ENCODE results near the gene WIPF2. TPM values are rescaled to one million over a fixed set of nuclear protein-coding genes. Genes with fewer than 3 reads are reported as not detected.

The WIPF2 gene
- total RNA-seq, 1 experiment from 2014 or later = 30.4 TPM

DNA sequence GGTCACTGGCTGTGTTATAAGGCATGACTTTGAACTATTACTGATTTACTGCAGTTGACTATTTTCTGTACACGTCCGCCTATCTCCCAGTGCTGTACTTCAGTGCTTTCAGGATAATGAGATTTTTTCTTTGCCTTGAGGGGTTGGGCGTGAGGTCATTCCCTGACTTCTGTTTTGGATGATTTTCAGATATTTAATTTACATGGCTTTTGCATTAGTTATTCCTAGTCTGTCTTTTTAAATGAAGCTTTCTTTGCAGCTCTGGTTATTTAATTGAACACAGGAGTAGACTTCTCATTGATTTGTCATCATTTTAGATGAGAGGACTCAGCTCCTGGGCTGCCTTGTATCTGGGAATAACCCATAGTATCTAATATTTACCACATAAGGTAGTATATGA is 23.7 kb downstream of the WIPF2 start:
- no peak overlapping the region for H3K4me2 ChIP-seq (ENCODE audit: low read length)
- H3K36me3 ChIP-seq (ENCODE audit: control insufficient read depth in 1 of 2, insufficient read depth in 2 of 2, low read length in 2 of 2) = no peaks in the 10 kb centered on the region
- H3K79me2 ChIP-seq (ENCODE audit: insufficient read depth, low read length) = peaks cover 68% of the 10 kb centered on the region
- intact Hi-C loops (cut with micrococcal nuclease) = no loop called here
- POLR2A ChIA-PET = no interaction called here
- H3K4me3 ChIP-seq (replicated peaks in 1 of 2; ENCODE audit: low read depth in 1 of 2, low read length in 2 of 2) = no peak overlapping the region
- no peak for TF ChIP-seq ZNF274 (IDR thresholded peaks at IDR 0.05; ENCODE audit: low read depth, low read length)
- TF ChIP-seq EZH2 (IDR thresholded peaks at IDR 0.05) = no peak
- no TSS peak for BruUV-seq (replicated peaks)
- ATAC-seq = no peak
- CTCF ChIA-PET = interaction anchor here (0.6 kb wide), 1 partner anchor 71 kb away, joined by 3 read pairs; no protein-coding TSS in a partner anchor
- H3K9me2 ChIP-seq (ENCODE audit: insufficient read depth) = no peaks in the 10 kb centered on the region
- RAD21 ChIA-PET (ENCODE audit: low non-redundant PET in 1 of 2, low total read pairs in 2 of 2, uncharacterized antibody in 2 of 2, unreplicated experiment in 2 of 2) = no interaction called here
- H3K27me3 ChIP-seq (ENCODE audit: insufficient read depth, low read length) = no peaks in the 10 kb centered on the region
- peaks cover 0 to 4% of the 10 kb centered on the region in 2 experiments; a peak in 1 of 4 replicates for H3K4me1 ChIP-seq (ENCODE audit: control insufficient read depth in 1 of 2, insufficient read depth in 2 of 2, low read length in 2 of 2)
- no peak overlapping the region for H2AFZ ChIP-seq (ENCODE audit: low read depth, low read length, poor library complexity, severe bottlenecking)
- no peak for DNase-seq (ENCODE audit: low read depth, low spot score)
- H3K9ac ChIP-seq (ENCODE audit: low read length) = no peak overlapping the region
- H3K9me3 ChIP-seq (ENCODE audit: control insufficient read depth in 1 of 2, insufficient read depth in 1 of 2, low read depth in 1 of 2, low read length in 2 of 2) = no peaks in the 10 kb centered on the region
- no peaks in the 10 kb centered on the region for H4K20me1 ChIP-seq (ENCODE audit: insufficient read depth)
- H3K27ac ChIP-seq (ENCODE audit: low read depth, low read length) = no peak overlapping the region

DNA sequence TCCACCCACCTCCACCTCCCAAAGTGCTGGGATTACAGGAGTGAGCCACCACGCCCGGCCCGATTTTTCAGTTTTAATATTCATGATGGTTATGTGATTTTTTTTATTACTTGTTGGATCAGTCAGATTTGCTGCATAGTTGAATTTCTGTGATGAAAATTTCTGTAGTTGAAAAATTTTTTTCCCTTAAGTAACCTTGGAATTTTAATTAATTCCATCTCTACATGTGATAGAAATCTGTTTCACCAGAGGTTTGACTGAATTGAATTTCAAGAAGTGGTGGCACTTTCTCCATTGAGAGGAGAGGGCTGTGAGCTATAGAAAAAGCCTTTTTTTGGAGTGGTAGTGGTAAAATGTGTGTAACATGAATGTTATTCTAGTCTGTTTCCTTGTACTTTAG is 24.7 kb downstream of the WIPF2 start:
- no peak for DNase-seq (ENCODE audit: low read depth, low spot score)
- H3K27me3 ChIP-seq (ENCODE audit: insufficient read depth, low read length) = no peaks in the 10 kb centered on the region
- H3K9me3 ChIP-seq (ENCODE audit: control insufficient read depth in 1 of 2, insufficient read depth in 1 of 2, low read depth in 1 of 2, low read length in 2 of 2) = no peaks in the 10 kb centered on the region
- H2AFZ ChIP-seq (ENCODE audit: low read depth, low read length, poor library complexity, severe bottlenecking) = no peak overlapping the region
- H3K36me3 ChIP-seq (ENCODE audit: control insufficient read depth in 1 of 2, insufficient read depth in 2 of 2, low read length in 2 of 2) = no peaks in the 10 kb centered on the region
- no peak overlapping the region for H3K27ac ChIP-seq (ENCODE audit: low read depth, low read length)
- BruUV-seq (replicated peaks) = no TSS peak
- no peaks in the 10 kb centered on the region for H3K9me2 ChIP-seq (ENCODE audit: insufficient read depth)
- RAD21 ChIA-PET (ENCODE audit: low non-redundant PET in 1 of 2, low total read pairs in 2 of 2, uncharacterized antibody in 2 of 2, unreplicated experiment in 2 of 2) = no interaction called here
- intact Hi-C loops (cut with micrococcal nuclease) = no loop called here
- peaks cover 74% of the 10 kb centered on the region for H3K79me2 ChIP-seq (ENCODE audit: insufficient read depth, low read length)
- POLR2A ChIA-PET = no interaction called here
- no peak overlapping the region for H3K4me2 ChIP-seq (ENCODE audit: low read length)
- peaks cover 3% of the 10 kb centered on the region; the same call in 1 of the 2 replicates for H4K20me1 ChIP-seq (ENCODE audit: insufficient read depth)
- H3K4me3 ChIP-seq (replicated peaks in 1 of 2; ENCODE audit: low read depth in 1 of 2, low read length in 2 of 2) = no peak overlapping the region
- H3K9ac ChIP-seq (ENCODE audit: low read length) = no peak overlapping the region
- no peak for ATAC-seq
- peaks cover 0 to 4% of the 10 kb centered on the region in 2 experiments; a peak in 1 of 4 replicates for H3K4me1 ChIP-seq (ENCODE audit: control insufficient read depth in 1 of 2, insufficient read depth in 2 of 2, low read length in 2 of 2)
- CTCF ChIA-PET = no interaction called here
- no peak for TF ChIP-seq ELF1 (IDR thresholded peaks at IDR 0.05; ENCODE audit: borderline replicate concordance, low read depth)
- TF ChIP-seq, protein P1, sequence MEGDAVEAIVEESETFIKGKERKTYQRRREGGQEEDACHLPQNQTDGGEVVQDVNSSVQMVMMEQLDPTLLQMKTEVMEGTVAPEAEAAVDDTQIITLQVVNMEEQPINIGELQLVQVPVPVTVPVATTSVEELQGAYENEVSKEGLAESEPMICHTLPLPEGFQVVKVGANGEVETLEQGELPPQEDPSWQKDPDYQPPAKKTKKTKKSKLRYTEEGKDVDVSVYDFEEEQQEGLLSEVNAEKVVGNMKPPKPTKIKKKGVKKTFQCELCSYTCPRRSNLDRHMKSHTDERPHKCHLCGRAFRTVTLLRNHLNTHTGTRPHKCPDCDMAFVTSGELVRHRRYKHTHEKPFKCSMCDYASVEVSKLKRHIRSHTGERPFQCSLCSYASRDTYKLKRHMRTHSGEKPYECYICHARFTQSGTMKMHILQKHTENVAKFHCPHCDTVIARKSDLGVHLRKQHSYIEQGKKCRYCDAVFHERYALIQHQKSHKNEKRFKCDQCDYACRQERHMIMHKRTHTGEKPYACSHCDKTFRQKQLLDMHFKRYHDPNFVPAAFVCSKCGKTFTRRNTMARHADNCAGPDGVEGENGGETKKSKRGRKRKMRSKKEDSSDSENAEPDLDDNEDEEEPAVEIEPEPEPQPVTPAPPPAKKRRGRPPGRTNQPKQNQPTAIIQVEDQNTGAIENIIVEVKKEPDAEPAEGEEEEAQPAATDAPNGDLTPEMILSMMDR (IDR thresholded peaks at IDR 0.05 in 2 of 3, conservative IDR thresholded peaks at IDR 0.05 in 1 of 3; ENCODE audit: borderline replicate concordance in 1 of 3, insufficient read depth in 1 of 3, low read depth in 2 of 3, low read length in 2 of 3) = no peak
- TF ChIP-seq YY1 (IDR thresholded peaks at IDR 0.05; ENCODE audit: extremely low read depth, insufficient replicate concordance, low read depth, low read length) = no peak
- no peak for TF ChIP-seq POLR2A (IDR thresholded peaks at IDR 0.05; ENCODE audit: borderline replicate concordance, extremely low read depth, insufficient read depth, insufficient read length)
- no peak for TF ChIP-seq JUND (IDR thresholded peaks at IDR 0.05)
- no peak for TF ChIP-seq CBX3 (IDR thresholded peaks at IDR 0.05; ENCODE audit: low read depth)
- no peak for TF ChIP-seq ZFX (IDR thresholded peaks at IDR 0.05)
- TF ChIP-seq CEBPB (IDR thresholded peaks at IDR 0.05; ENCODE audit: low read depth) = no peak
- TF ChIP-seq EGR1 (IDR thresholded peaks at IDR 0.05; ENCODE audit: low read depth) = no peak
- no peak for TF ChIP-seq EZH2phosphoT487 (IDR thresholded peaks at IDR 0.05; ENCODE audit: borderline replicate concordance)
- no peak for TF ChIP-seq SIN3A (IDR thresholded peaks at IDR 0.05; ENCODE audit: low read depth)
- TF ChIP-seq TCF7L2 (IDR thresholded peaks at IDR 0.05; ENCODE audit: borderline replicate concordance, extremely low read depth, insufficient read depth, insufficient read length) = no peak
- TF ChIP-seq EZH2 (IDR thresholded peaks at IDR 0.05) = no peak
- no peak for TF ChIP-seq POLR2AphosphoS5 (IDR thresholded peaks at IDR 0.05; ENCODE audit: low read depth, low read length)
- TF ChIP-seq, protein P2, sequence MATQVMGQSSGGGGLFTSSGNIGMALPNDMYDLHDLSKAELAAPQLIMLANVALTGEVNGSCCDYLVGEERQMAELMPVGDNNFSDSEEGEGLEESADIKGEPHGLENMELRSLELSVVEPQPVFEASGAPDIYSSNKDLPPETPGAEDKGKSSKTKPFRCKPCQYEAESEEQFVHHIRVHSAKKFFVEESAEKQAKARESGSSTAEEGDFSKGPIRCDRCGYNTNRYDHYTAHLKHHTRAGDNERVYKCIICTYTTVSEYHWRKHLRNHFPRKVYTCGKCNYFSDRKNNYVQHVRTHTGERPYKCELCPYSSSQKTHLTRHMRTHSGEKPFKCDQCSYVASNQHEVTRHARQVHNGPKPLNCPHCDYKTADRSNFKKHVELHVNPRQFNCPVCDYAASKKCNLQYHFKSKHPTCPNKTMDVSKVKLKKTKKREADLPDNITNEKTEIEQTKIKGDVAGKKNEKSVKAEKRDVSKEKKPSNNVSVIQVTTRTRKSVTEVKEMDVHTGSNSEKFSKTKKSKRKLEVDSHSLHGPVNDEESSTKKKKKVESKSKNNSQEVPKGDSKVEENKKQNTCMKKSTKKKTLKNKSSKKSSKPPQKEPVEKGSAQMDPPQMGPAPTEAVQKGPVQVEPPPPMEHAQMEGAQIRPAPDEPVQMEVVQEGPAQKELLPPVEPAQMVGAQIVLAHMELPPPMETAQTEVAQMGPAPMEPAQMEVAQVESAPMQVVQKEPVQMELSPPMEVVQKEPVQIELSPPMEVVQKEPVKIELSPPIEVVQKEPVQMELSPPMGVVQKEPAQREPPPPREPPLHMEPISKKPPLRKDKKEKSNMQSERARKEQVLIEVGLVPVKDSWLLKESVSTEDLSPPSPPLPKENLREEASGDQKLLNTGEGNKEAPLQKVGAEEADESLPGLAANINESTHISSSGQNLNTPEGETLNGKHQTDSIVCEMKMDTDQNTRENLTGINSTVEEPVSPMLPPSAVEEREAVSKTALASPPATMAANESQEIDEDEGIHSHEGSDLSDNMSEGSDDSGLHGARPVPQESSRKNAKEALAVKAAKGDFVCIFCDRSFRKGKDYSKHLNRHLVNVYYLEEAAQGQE (IDR thresholded peaks at IDR 0.05; ENCODE audit: low read depth) = no peak
- no peak for TF ChIP-seq SP1 (IDR thresholded peaks at IDR 0.05; ENCODE audit: low read depth)
- TF ChIP-seq, protein P3, sequence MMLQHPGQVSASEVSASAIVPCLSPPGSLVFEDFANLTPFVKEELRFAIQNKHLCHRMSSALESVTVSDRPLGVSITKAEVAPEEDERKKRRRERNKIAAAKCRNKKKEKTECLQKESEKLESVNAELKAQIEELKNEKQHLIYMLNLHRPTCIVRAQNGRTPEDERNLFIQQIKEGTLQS (IDR thresholded peaks at IDR 0.05) = no peak

Measured in HCT116 (cell line).